ENCODE measurements around the gene RADIL.

The RADIL gene

DNA sequence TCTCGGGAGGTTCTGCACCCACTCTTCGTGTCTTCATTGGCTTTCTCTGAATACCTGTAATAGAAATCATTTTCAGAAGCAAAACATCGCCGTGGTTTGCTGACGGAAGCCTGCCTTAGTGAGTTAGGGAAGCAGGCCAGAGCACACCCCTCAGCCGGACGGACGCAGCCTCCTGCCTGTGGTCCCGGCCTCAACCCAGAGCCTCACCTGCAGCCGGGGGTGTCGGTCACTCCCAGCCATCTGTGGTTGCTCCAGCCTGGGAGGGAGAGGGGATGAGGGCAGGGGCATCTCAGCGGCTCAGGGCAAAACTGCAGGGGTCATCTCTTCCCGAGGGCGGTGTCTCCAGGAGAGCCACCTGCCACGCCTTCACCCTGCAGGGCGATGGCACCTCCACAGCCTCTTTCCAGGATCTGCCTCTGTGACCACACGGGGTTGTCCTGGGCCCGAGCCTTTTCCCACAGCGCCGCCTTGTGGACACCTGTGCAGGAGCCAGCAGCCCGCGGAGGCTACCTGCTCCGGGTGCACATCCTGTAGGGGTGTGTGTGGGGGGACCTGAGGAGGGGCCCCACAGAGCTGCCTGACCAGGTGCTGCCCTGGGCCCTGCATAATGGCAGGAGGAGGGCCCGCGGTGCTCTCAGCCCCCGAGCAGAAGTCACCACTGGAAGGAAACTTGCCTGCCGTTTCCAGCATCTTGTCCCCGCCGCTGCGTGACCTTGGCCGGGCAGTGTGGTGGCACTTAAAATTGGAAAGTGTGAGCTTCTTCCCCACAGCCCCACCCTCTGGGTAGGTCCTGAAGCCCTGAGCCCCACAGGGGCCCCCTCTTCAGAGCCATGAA, 129.7 kb downstream of the RADIL start:
- peak; percentile 92 to 99 for ATAC-seq

DNA sequence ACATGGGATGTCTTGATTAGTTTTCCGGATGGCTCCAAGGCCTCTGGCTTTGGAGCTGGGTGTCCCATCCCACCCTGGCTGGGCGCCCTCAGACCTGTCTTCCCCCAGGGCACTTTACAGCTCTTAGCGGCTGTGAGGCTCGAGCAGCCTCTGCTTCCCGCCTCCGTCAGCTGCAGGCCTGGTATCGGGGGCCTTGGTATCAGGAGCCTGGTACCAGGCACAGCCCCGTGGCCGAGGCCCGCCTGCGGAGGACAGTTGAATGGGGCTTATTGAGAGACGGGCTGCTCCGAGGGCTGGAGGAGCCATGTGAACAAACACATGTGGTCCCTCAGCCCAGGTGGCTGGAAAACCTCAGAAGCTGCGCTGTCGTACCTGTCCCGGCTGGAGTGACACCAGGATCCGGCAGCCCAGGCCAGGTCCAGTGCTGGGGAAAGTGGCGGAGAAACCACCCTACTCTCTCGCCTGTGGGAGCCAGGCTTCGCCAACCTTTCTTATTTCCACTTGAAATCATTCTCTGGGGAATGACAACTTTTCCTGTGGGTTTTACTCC, 132.0 kb downstream of the RADIL start:
- no peak for ATAC-seq

DNA sequence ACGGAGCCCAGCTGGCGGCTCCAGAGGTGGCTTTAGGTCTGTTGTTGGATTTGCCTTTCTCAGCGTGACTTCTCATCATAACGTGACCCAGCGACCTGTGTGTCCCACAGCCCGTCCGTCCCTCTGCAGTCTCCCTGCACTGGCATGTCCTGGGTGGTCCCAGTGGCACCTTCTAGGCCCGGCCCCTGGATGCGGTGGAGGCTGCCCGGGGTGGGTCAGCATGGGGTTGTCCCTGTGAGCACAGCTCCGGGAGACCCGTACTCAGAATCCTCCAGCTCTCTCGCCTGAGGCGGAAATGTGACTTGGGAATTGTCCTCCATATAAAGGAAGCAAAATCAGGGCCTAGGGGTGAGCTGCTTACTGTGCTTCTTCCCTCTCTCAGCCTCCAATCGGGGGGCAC, 133.7 kb downstream of the RADIL start:
- no peak for ATAC-seq

DNA sequence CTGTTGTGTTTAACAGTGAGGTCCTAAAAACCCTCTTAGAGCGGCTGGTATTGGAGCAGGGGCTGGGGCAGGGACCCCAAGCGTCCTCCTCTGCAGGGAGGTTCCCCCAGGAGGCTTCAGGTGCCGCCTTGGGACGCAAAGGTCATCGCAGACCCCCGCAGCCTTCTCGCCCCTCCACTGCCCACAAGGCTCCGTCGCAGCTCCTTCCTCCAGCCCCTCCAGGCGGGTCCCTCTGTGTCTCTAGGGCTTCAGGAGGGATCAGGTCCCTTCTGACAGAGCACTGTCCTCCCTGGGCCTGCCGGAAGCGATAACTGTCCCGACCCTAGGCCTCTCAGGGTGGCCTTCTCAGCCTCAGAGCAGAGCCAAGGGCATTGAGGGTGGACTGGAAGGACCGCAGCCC, 134.2 kb downstream of the RADIL start:
- no peak for ATAC-seq
